HG02885 (cell line): Measurements from ENCODE around the gene FGD5.
"Not testable (repeated sequence)": the region's sequence is repeated elsewhere in the genome, so short reads cannot be mapped to it uniquely, and the experiment has no call there.

Experiments used
- ATAC-seq: cut with Tn5 transposase; IDR thresholded peaks from one replicate; pipeline ENCODE4 v1.9.1; 2021; ENCODE audit warnings: mild to moderate bottlenecking; ENCODE audit not compliant: unreplicated experiment, poor library complexity

The FGD5 gene

GRCh38 chr3:14805961-14806537 lies 12.7 kb upstream of the FGD5 start:
- ATAC-seq = no peak

GRCh38 chr3:14806641-14807263 lies 12.0 kb upstream of the FGD5 start:
- ATAC-seq = no peak

- no peak for ATAC-seq
These were observed 10.7 kb upstream of the FGD5 start for GRCh38 chr3:14808025-14808424.

GRCh38 chr3:14808502-14809266 lies 10.1 kb upstream of the FGD5 start:
- ATAC-seq = no peak

- not testable (repeated sequence) for ATAC-seq
These were observed 9.2 kb upstream of the FGD5 start for GRCh38 chr3:14809611-14810010.

- no peak for ATAC-seq
These were observed 8.5 kb upstream of the FGD5 start for GRCh38 chr3:14810070-14810791.

GRCh38 chr3:14810801-14811661 lies 7.7 kb upstream of the FGD5 start:
- no peak for ATAC-seq

GRCh38 chr3:14811684-14812083 lies 7.1 kb upstream of the FGD5 start:
- no peak for ATAC-seq

GRCh38 chr3:14812196-14812790 lies 6.5 kb upstream of the FGD5 start:
- no peak for ATAC-seq

GRCh38 chr3:14814411-14814871 lies 4.3 kb upstream of the FGD5 start:
- no peak for ATAC-seq

GRCh38 chr3:14816359-14816758 lies 2.4 kb upstream of the FGD5 start:
- no peak for ATAC-seq

- no peak for ATAC-seq
These were observed 909 bp downstream of the FGD5 start for GRCh38 chr3:14819671-14820070.

- no peak for ATAC-seq
These were observed 1.4 kb downstream of the FGD5 start for GRCh38 chr3:14820156-14820555.

- ATAC-seq = no peak
These were observed 2.4 kb downstream of the FGD5 start for GRCh38 chr3:14821151-14821550.

GRCh38 chr3:14822134-14822533 lies 3.4 kb downstream of the FGD5 start:
- ATAC-seq = no peak

- no peak for ATAC-seq
These were observed 4.1 kb downstream of the FGD5 start for GRCh38 chr3:14822670-14823390.

GRCh38 chr3:14823393-14823792 lies 4.6 kb downstream of the FGD5 start:
- ATAC-seq = no peak

GRCh38 chr3:14823910-14824629 lies 5.3 kb downstream of the FGD5 start:
- ATAC-seq = no peak
